ENCODE data around the gene WFDC1.

GRCh38 chr16:84275585-84276151, 19.0 kb upstream of the WFDC1 start:
- TF ChIP-seq ZBTB33 (IDR thresholded peaks at IDR 0.05; ENCODE audit: borderline replicate concordance, low read depth), result no peak
- TF ChIP-seq CTCF (IDR thresholded peaks at IDR 0.05), result no peak
